Pons (tissue), 1 donor: ENCODE measurements around the gene DEPDC1B.
"Not testable (repeated sequence)": the region's sequence is repeated elsewhere in the genome, so short reads cannot be mapped to it uniquely, and the experiment has no call there.

ENCODE experiments used
- DNase-seq: peaks from one replicate; pipeline ENCODE4 v3.0.0-alpha.2; 2016; ENCODE audit warnings: low spot score

The DEPDC1B gene

DNA sequence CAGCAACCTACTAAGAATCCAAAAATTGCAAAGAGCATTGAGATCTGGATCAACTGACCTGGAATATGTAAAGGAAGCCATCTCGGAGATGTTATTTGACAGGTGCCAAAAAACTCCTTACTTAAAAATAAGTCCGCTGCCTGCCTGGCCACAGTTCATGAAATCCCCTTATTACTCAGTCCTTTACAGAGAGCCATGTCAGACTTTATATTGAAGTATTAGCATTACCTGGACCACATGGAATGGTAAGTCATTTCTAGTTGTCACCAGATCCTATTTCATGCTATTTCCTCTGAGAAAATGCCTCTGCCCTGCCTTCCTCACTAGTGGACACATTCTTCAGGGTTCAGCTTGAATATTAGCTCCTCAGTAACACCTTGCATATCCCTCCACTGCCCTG lies 115.7 kb downstream of the DEPDC1B start:
- no peak for DNase-seq

DNA sequence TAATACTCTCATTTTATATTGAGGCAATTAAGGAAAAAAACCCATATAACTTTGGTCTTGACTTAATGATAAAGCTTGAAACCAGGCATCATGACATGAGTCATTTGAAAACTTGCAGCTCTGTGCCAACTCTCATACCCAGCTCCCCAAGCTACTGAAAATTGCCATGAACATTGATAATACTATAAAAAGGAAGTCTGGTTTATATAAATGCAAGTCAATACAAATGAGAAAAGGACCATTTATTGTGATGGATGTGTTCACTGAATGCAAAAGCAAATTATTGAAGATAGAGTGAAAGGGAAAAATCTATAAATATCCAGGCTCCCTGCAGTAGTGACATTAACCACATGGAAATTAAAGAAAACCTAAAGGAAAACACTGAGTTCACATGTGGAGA lies 116.3 kb downstream of the DEPDC1B start:
- no peak for DNase-seq

DNA sequence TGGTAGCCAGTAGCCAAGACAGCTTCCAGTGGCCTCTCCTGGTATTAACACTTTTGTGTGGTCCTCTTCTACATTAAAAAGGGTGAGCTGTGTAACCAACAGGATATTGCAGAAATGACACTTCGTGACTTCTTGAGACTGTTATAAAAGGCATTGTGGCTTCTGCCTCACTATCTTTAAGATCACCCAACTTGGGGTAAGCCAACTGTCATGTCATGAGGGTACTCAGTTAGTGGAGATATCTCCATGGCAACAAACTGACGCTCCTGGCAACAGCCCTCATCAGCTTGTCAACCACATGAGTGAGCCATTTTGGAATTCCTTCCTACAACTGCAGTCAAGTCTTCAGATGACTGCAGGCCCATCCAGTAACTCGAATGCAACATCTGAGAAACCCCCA lies 121.7 kb downstream of the DEPDC1B start:
- DNase-seq: no peak

DNA sequence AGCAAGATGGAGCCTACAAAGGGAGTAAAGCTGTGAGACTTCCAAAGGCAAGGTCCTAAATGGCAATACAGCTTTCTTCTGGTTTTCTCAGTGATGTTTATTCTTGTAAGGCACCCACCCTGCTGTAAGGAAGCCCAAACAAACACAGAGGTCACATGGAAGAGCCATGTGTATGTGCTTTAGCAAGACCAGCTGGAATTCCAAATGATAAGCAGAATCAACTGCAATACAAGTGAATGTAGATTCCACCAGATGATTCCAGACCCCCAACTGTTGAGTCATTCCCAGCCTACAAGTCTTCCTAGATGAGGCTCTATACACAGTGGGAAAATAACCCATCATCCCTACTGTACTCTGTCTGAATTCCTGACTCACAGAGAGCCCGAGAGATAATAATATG lies 122.8 kb downstream of the DEPDC1B start:
- no peak for DNase-seq

DNA sequence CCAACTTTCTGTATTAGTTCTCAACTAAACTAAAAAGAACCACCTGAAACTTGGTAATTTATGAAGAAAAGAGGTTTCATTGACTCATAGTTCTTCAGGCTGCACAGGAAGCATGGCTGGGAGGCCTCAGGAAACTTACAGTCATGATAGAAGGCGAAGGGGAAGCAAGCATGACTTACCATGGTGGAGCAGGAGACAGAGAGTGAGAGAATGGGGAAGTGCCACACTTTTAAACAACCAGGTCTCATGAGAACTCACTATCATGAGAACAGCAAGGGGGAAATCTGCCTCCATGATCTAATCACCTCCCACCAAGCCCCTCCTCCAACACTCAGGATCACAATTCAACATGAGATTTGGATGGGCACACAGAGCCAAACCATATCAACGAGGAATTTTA lies 123.5 kb downstream of the DEPDC1B start:
- DNase-seq: no peak

DNA sequence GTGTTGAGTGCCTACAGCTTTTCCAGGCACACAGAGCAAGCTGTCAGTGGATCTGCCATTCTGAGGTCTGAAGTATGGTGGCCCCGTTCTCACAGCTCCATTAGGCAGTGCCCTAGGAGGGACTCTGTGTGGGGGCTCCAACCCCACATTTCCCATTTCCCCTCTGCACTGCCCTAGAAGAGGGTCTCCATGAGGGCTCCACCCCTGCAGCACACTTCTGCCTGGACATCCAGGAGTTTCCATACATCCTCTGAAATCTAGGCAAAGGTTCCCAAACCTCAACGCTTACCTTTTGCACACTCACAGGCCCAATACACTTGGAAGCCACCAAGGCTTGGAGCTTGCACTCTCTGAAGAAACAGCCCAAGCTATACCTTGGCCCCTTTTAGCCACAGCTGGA lies 131.3 kb downstream of the DEPDC1B start:
- DNase-seq: no peak

DNA sequence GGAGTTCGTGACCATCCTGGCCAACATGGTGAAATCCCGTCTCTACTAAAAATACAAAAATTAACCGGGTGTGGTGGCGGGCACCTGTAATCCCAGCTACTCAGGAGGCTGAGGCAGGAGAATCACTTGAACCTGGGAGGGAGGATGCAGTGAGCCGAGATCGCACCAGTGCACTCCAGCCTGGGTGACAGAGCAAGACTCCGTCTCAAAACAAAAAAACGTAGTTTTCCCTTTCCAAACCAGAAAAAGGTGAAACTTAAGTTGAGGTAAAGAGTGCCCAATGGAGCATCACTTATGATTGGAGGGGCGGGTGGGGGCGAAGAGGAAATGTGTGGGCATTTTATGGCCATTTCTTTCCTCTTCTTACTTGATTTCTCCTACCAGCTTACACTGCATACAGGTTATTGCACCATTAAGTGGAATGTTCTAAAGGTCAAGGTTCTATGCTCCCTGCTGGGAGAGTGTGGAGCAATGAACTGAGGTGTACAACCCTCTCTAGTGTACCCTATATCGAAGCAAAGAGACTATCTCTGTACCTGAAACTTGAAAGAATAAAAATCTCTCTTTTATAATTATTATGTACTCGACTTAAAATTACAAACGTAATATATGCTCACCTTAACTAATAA lies 136.2 kb downstream of the DEPDC1B start:
- DNase-seq: no peak

DNA sequence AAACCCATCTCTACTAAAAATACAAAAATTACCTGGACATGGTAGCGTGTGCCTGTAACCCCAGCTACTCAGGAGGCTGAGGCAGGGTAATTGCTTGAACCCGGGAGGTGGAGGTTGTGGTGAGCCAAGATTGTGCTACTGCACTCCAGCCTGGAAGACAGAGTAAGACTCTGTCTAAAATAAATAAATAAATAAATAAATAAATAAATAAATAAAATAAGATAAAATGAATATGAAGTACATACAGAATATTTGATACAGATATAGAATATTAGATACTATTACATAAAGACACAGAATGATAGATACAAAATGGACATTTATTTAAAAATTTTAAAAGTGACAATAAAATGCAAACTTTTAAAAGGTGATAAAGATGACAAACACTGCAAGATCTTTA lies 146.7 kb downstream of the DEPDC1B start:
- not testable (repeated sequence) for DNase-seq

DNA sequence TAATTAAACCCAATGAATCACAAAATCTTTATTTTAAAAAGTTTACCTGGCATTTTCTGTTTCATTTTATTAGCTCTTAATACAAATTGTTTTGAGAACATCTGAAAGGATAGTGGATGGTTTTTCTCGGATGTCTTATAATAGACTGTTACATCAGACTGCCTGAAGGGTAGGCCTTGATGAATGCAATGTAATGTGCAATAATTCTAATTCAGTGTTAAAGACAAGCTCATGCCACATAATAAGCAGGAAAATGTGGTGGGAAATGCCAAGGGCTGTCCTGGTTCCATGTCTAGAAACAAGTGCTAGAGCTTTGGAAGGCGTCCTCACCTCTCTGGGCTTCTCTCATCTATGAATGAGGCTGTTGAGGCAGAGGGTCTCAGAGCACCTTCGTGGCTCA lies 148.1 kb downstream of the DEPDC1B start:
- DNase-seq: no peak

DNA sequence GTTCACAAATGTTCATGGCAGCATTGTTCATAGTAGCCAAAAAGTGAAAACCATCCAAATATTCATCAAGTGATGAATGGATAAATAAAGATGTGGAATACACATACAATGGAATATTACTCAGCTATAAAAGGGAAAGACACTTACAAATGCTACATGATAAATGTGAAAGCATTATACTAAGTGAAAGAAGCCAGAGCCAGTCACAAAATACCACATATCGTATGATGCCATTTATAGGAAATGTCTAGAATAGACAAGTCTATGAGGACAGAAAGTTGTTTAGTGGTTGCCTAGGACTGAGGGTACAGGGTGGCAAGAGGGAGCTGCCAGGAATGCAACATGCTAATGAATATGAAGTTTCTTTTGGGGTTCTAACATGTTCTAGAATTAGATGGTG lies 148.7 kb downstream of the DEPDC1B start:
- DNase-seq: no peak

DNA sequence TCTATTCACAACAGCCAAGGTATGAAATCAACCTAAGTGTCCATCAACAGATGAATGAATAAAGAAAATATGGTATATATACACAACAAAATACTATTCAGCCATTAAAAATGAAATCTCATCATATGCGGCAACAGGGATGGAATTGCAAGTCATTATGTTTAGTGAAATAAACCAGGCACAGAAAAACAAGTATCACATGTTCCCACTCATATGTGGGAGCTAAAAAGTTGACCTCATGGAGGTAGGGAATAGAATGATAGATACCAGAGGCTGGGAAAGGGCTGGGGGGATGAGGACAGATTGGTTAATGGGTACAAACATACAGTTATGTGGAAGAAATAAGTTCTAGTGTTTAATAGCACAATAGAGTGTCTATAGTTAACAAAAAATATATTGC lies 149.7 kb downstream of the DEPDC1B start:
- no peak for DNase-seq

DNA sequence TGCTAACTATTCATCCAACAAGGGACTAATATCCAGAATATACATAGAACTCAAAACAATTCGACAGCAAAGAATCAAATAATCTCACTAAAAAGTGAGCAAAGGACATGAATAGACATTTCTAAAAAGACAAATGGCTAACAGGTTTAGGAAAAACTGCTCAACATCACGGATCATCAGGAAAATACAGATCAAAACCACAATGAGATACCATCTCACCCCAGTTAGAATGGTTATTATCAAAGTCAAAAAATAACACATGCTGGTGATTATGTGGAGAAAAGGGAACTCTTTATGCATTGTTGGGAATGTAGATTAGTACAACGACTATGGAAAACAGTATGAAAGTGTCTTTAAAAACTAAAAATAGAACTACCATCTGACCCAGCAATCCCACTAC lies 150.1 kb downstream of the DEPDC1B start:
- DNase-seq: no peak
